SJSA1 (cell line): ENCODE results near the gene CACNA2D3. TPM values are rescaled to one million over a fixed set of nuclear protein-coding genes. Genes with fewer than 3 reads are reported as not detected.

ENCODE experiments used
- DNase-seq, 2 experiments: peaks; one replicate each; pipeline ENCODE4 v3.0.0-alpha.2; 2015 to 2020; ENCODE audit warnings: low spot score in 2 of 2, low read depth in 1 of 2
- H3K27ac ChIP-seq: fragments of 250-450 bp; sonication (Bioruptor Pico); 2 replicates; pipeline ENCODE4 v1.5.1; 2020; ENCODE audit warnings: mild to moderate bottlenecking, moderate library complexity
- H3K27me3 ChIP-seq: fragments of 250-450 bp; sonication (Bioruptor Pico); replicated peaks from 2 replicates; pipeline ENCODE4 v1.5.1; 2020; ENCODE audit warnings: mild to moderate bottlenecking, moderate library complexity
- H3K36me3 ChIP-seq: fragments of 250-450 bp; sonication (Bioruptor Pico); 2 replicates; pipeline ENCODE4 v1.5.1; 2020; ENCODE audit warnings: mild to moderate bottlenecking
- H3K4me1 ChIP-seq: fragments of 250-450 bp; sonication (Bioruptor Pico); replicated peaks from 2 replicates; pipeline ENCODE4 v1.6.1; 2021; ENCODE audit warnings: mild to moderate bottlenecking
- H3K4me3 ChIP-seq: fragments of 250-450 bp; sonication (Bioruptor Pico); 2 replicates; pipeline ENCODE4 v1.5.1; 2020; ENCODE audit warnings: mild to moderate bottlenecking
- H3K9me3 ChIP-seq: fragments of 250-450 bp; sonication (Bioruptor Pico); replicated peaks from 2 replicates; pipeline ENCODE4 v1.5.1; 2020; ENCODE audit warnings: mild to moderate bottlenecking
- total RNA-seq: library from RNA; depleted of rRNA; stranded (reverse); fragments of >200 nt; shearing (Covaris generic); gene quantifications from 2 replicates; pipeline ENCODE4 v1.2.3, GENCODE V29; 2014

The CACNA2D3 gene
- total RNA-seq, 1 experiment from 2014 or later: not detected

DNA sequence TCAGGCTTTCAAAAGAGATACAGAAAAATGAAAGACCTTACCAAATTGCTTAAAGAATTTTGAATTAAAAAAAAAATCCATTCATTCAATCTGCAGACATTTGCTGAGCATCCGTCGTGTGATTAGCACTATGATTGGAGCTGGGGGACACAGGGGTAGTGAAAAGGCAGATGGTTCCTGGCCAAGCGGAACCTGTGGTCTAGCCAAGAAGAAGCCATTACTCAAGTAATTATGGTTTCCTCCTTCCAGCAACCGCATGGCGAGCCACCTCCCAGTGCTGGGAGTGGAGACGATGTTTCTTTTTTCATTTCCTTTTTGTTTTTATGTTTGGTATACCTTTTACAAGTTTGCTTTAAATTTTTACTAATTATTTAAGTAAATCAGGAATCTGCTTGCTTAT, 140.2 kb downstream of the CACNA2D3 start:
- DNase-seq: no peak
- H3K36me3 ChIP-seq: no peaks in the 10 kb centered on the region
- no peaks in the 10 kb centered on the region for H3K27me3 ChIP-seq
- H3K27ac ChIP-seq: no peak overlapping the region
- H3K9me3 ChIP-seq: no peaks in the 10 kb centered on the region
- H3K4me1 ChIP-seq: no peaks in the 10 kb centered on the region
- H3K4me3 ChIP-seq: no peak overlapping the region

DNA sequence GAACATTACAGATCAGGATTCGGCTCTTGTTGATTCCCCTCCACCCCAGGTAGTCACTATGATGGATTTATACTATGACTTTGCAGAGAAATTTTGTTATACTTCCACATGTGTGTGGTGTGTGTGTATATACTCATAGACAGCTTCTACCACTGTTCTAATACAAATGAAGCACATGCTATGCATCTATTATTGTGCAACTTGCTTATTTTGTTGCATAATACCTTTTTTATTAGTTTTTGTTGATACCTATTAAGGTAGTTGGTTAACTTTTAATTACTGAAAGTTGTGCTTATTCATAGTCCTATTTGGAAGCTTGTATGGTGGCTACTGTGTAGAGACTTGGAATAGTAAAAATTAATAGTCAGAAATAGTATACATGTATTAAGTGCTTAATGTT, 140.6 kb downstream of the CACNA2D3 start:
- Histone ChIP-seq H3K4me1 (no peaks in the 10 kb centered on the region), H3K27ac (no peak overlapping the region), H3K4me3 (no peak overlapping the region), H3K27me3 (no peaks in the 10 kb centered on the region), H3K36me3 (no peaks in the 10 kb centered on the region), H3K9me3 (no peaks in the 10 kb centered on the region)
- DNase-seq: no peak

DNA sequence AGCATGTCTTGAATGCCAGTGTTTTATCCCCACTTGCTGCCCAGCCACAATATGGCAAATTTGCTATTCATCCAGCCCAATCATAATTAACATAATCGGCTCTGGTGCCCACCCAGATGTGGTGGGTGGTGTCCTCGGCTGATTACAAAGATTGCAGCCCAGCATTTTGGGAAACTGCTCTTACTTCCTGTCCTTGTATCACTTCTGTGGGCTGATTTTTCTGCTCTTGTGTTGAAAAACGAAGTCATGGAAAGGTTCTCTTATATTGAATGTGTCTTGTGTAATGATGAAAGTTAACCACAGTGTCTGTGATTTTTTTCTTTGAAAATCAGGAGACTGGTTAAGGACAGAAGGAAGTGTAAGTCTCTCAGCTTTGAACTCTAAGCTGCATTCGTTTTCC, 141.7 kb downstream of the CACNA2D3 start:
- Histone ChIP-seq H3K4me3 (no peak overlapping the region), H3K9me3 (no peaks in the 10 kb centered on the region), H3K27ac (no peak overlapping the region), H3K27me3 (no peaks in the 10 kb centered on the region), H3K4me1 (no peaks in the 10 kb centered on the region), H3K36me3 (no peaks in the 10 kb centered on the region)
- no peak for DNase-seq

DNA sequence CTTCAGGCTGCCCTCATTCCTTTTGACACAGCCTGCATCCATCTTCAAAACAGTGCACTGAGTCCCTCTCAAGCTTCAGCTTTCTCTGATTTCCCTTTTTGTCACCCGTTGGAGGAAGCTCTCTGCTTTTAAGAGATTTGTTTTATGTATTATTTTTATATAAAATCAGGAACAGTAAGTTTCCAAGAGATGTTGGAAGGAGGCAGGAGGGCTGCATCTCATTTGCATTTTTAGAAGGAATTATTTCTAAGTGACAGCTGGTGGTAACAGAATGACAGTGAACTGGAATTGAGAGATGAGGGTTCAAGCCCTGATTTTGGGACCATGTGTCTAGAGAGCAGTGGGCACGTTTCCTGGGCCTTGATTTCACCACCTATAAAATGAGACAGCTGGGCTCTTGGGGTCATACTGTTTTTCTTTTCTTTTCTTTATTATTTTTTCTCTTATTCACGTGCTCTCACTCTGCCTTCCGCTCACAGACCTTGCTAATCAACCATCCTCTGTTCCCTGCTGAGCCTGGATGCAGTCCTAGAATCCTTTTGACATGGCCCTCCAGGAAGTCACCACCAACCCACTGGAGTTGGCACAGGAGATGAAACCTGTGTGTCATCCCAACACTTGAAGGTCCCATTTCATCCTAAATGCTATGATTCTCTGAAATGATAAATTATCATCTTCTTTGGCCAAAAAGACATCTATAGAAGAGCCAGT, 148.6 kb downstream of the CACNA2D3 start:
- no peak for DNase-seq
- H3K27me3 ChIP-seq: no peaks in the 10 kb centered on the region

DNA sequence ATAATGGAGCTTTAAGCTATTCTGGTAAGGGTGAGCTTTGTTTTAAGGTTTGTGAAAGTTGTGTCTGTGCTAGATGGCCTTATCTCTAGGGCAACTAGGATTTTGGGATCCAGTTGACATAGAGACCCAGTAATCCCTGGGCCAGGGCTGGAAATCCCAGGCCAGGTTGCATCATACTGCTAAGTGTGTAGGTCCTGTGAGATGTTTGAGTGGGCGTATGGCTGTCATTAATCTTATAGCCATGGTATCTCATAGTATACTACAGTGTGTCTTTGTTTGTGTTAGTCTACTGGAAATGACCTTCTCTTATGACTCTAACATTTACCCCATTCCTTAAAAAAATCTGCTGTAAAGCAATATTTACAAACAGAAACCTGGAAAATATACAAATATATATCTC, 151.4 kb downstream of the CACNA2D3 start:
- Histone ChIP-seq H3K4me1 (no peaks in the 10 kb centered on the region), H3K36me3 (no peaks in the 10 kb centered on the region), H3K27me3 (no peaks in the 10 kb centered on the region), H3K27ac (no peak overlapping the region), H3K9me3 (no peaks in the 10 kb centered on the region), H3K4me3 (no peak overlapping the region)
- no peak for DNase-seq

More for the DNA sequence above, 148.6 kb downstream of the CACNA2D3 start:
- Histone ChIP-seq H3K4me1 (no peaks in the 10 kb centered on the region), H3K27ac (no peak overlapping the region), H3K4me3 (no peak overlapping the region), H3K36me3 (no peaks in the 10 kb centered on the region), H3K9me3 (no peaks in the 10 kb centered on the region)

DNA sequence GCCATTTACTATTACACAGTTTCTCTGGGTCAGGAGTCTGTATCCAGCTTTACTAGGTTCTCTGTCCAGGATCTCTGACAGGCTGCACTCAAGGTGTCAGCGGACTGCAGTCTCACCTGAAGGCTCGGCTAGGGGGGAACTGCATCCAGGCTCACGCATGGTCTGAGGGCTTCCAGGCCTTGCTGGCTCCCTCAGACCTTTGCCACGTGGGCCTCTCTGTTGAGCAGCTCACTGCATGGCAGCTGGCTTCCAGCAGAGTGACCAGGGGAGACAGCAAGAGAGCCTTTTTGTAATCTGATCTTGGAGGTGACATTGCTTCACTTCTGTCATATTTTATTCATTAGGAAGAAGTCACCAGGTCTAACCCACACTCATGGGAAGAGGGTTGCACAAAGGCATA, 152.3 kb downstream of the CACNA2D3 start:
- no peak for DNase-seq
- Histone ChIP-seq H3K4me3 (no peak overlapping the region), H3K9me3 (no peaks in the 10 kb centered on the region), H3K27me3 (no peaks in the 10 kb centered on the region), H3K36me3 (no peaks in the 10 kb centered on the region), H3K4me1 (no peaks in the 10 kb centered on the region), H3K27ac (no peak overlapping the region)

DNA sequence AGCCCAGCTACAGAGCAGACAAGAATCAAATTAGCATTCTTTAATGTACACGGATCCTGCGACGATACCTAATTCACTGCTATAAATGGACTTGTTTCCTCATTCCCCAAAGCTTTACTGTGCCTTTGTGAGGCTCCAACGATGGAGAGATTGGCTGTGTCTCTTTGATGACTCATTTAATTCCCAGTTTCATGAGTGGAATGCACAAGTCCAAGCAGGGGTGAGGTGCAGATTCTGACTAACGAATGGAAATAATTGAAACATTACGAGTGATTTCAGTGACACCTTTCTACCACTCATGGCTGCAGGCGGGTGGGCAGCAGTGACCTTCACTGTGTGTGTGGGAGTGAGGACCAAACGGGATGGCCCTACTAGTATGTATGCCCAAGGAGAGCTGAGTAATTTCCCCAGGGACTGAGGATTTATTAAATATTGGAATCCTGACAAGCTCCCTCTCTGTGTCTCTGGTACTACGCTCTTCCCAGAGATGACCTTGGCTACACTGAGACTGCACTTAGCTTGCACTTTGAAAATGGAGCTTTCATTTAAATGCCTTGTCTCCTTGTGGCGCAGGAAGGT, 156.7 kb downstream of the CACNA2D3 start:
- DNase-seq: no peak
- no peaks in the 10 kb centered on the region for H3K27me3 ChIP-seq
- H3K36me3 ChIP-seq: no peaks in the 10 kb centered on the region
- no peaks in the 10 kb centered on the region for H3K4me1 ChIP-seq
- no peaks in the 10 kb centered on the region for H3K9me3 ChIP-seq
- no peak overlapping the region for H3K27ac ChIP-seq
- H3K4me3 ChIP-seq: no peak overlapping the region

DNA sequence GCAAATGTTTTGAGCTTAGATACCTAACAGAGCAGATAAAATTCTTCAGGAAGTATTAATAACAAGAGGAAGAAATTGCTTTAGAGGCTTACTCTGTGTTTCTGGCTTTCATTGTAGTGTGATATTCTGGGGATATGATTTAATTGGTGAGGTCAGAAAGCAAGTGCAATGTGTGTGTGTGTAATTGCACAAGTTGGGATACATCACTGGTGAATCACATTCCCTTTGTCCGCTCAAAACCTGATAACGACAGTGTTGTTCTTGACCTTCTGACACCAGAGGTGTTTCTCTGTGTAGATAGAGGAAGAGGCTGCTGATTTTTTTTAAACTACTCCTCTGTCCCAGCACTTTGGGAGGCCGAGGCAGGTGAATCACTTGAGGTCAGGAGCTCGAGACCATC, 161.1 kb downstream of the CACNA2D3 start:
- no peaks in the 10 kb centered on the region for H3K4me1 ChIP-seq
- no peak overlapping the region for H3K27ac ChIP-seq
- no peak for DNase-seq
- H3K9me3 ChIP-seq: no peaks in the 10 kb centered on the region
- H3K36me3 ChIP-seq: no peaks in the 10 kb centered on the region
- H3K27me3 ChIP-seq: no peaks in the 10 kb centered on the region
- no peak overlapping the region for H3K4me3 ChIP-seq

DNA sequence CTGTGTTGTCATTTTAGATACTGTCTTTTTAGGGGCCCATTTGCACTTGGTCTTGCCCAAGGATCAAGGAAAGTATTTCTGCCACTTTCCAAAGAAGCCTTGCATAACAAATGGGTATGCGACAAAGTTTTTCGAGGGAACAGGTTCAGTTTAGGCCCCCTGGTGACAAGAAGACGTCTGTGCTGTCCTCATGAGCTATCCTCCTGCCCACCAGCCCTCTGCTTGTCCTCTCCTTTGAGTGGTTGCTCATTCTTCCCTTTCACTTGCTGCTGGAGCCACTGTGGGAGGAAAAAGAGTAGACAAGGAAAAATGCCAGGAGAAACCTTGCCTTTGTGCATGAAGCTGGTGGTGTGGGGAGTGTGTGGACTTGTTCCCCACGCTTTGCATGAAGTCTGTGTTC, 171.9 kb downstream of the CACNA2D3 start:
- no peaks in the 10 kb centered on the region for H3K9me3 ChIP-seq
- H3K4me1 ChIP-seq: no peaks in the 10 kb centered on the region
- H3K36me3 ChIP-seq: no peaks in the 10 kb centered on the region
- no peak overlapping the region for H3K27ac ChIP-seq
- DNase-seq: no peak
- H3K27me3 ChIP-seq: no peaks in the 10 kb centered on the region
- H3K4me3 ChIP-seq: no peak overlapping the region

DNA sequence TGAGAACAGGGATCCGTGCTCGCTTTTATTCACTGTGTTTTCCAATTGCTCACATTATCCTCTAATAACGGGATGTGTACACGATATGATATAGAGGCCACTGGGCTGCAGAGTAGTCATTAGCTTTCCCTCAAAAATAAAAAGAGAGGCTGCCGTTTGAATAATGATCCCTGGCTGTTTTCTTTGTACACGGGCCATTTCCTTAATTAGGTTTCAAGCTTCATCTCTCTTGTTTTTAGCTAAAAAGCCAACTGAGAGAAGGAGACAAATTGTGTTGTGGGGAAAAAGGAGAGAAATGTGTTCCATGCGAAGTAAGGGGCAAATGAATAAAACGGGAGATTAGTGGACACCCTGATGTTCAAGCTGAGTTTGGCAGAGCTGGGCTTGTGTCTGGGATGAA, 174.2 kb downstream of the CACNA2D3 start:
- Histone ChIP-seq H3K36me3 (no peaks in the 10 kb centered on the region), H3K27ac (no peak overlapping the region), H3K4me1 (no peaks in the 10 kb centered on the region), H3K27me3 (no peaks in the 10 kb centered on the region), H3K9me3 (no peaks in the 10 kb centered on the region), H3K4me3 (no peak overlapping the region)
- no peak for DNase-seq

DNA sequence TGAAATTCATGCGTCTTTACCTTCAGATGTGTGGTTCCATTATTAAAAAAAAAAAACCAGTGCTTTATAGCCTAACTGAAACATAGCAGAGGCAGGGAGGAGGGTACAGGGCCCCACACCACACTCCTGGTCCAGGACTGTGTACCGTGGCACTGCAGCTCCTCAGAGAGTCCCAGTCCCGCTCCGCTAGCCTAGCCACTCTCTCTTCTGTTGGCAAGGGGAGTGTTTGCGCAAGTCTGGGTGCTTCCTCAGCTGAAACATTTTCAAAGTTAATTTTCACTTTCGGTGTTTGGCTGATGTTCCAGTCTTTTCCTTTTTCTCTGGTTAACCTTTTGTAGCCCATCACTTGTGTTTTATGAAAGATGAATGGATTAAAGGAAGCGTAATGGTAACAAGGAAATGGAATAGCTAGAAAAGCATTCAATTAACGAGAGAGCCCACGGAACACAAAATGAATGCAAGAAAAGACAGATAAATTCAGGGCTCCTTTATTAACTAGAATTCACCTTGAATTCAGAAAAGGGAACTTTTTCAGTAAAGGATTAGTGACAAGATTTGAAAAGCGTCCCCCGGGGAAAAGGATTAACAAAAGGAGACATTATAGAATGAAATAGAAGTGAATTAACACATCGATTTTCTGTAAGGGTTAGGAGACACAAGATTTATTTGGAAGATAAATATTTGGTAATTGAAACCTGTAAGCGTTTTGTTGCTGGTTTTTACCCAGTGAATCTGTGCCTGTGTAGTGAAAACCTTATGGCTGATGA, 177.0 kb downstream of the CACNA2D3 start:
- Histone ChIP-seq H3K27me3 (no peaks in the 10 kb centered on the region), H3K4me3 (no peak overlapping the region), H3K27ac (no peak overlapping the region), H3K4me1 (no peaks in the 10 kb centered on the region), H3K9me3 (no peaks in the 10 kb centered on the region), H3K36me3 (no peaks in the 10 kb centered on the region)
- DNase-seq: no peak

DNA sequence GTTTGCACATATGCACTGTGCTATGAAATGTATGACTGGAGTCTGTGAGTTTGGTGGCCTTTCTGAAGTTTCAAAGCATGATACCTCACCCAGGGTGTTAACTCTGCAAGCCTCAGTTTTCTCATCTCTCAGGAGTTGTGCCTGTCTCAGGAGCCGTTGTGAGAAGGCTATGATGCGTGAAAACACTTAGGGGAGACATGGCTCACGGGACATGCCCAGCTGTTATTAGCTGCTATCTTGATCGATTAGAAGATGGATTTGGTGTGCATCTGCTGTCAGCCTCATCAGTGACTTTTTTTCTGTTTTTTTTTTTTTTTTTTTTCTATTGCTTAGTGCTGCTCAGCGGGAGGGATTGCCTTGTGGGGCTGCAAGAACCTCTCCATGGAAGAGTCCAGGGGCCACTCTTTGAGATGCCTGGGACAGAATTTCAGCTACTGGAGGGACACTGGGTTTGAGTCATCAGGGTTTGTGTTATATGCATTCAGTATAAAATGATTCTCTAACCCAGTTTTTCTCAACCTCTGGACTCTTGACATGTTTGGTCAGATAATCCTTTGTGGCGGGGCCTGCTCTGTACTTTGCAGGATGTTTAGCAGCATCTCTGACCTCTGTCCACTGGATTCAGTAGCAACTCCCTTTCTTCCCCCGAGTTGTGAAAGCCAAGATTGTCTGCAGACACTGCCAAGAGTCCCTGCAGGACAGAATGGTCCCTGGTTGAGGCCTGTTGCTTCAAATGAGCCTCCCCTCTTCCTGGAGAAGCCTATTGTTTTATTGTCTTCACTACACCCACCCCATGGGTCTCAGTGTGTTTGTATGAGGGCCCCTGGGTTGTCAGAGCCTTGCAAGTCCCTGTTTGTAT, 181.4 kb downstream of the CACNA2D3 start:
- no peak overlapping the region for H3K27ac ChIP-seq
- no peaks in the 10 kb centered on the region for H3K36me3 ChIP-seq
- H3K27me3 ChIP-seq: no peaks in the 10 kb centered on the region
- H3K4me3 ChIP-seq: no peak overlapping the region
- H3K4me1 ChIP-seq: no peaks in the 10 kb centered on the region
- no peaks in the 10 kb centered on the region for H3K9me3 ChIP-seq
- no peak for DNase-seq

DNA sequence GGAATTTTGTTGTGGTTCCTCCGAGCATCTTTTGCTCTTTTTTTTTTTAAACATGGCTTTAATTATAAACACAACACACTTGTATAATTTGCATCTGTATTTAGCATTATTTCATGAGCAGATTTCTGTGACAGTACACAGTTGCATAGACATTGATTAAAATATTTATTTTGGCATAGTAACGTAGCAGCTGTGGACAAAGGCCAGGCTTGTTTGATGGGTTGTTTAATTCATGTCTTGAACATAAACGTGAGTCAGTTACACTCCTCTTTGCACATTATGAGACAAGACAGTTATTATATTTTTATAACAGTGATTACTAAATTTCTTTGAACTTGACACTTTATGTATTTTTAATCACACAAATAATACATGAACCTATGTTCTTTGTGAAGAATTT, 182.5 kb downstream of the CACNA2D3 start:
- Histone ChIP-seq H3K27me3 (no peaks in the 10 kb centered on the region), H3K36me3 (no peaks in the 10 kb centered on the region)
- DNase-seq: no peak

More for the DNA sequence above, 182.5 kb downstream of the CACNA2D3 start:
- no peak overlapping the region for H3K4me3 ChIP-seq
- no peaks in the 10 kb centered on the region for H3K4me1 ChIP-seq
- H3K27ac ChIP-seq: no peak overlapping the region
- no peaks in the 10 kb centered on the region for H3K9me3 ChIP-seq
